Uterus (tissue), 4 donors: ENCODE measurements around the gene USH1G. TPM values are rescaled to one million over a fixed set of nuclear protein-coding genes. Genes with fewer than 3 reads are reported as not detected.

ENCODE experiments used
- DNase-seq, 2 donors: peaks; one replicate each; pipeline ENCODE4 v3.0.0-alpha.2; 2019 to 2020
- H3K27ac ChIP-seq, 2 donors: fragments of 200-600 bp; sonication (generic); 1 replicate in 1 of 2; 2 replicates in 1 of 2; pipeline ENCODE4 v1.5.1; 2016 to 2018
- H3K27me3 ChIP-seq, 2 donors: fragments of 200-600 bp; sonication (generic); one replicate each; pipeline ENCODE4 v1.5.1; 2018 to 2019; ENCODE audit warnings: control low read depth in 1 of 2
- H3K36me3 ChIP-seq, 2 donors: fragments of 200-600 bp; sonication (generic); one replicate each; pipeline ENCODE4 v1.5.1; 2019; ENCODE audit warnings: control low read depth in 1 of 2
- H3K4me1 ChIP-seq, 2 donors: fragments of 200-600 bp; sonication (generic); one replicate each; pipeline ENCODE4 v1.5.1; 2018 to 2019; ENCODE audit warnings: control low read depth in 1 of 2
- H3K4me3 ChIP-seq, 2 donors: fragments of 200-600 bp; sonication (generic); 1 replicate in 1 of 2; 2 replicates in 1 of 2; pipeline ENCODE4 v1.5.1; 2018 to 2019; ENCODE audit warnings: mild to moderate bottlenecking in 1 of 2
- H3K9me3 ChIP-seq, 2 donors: fragments of 200-600 bp; sonication (generic); one replicate each; pipeline ENCODE4 v1.5.1; 2019; ENCODE audit warnings: control low read depth in 1 of 2
- POLR2A ChIP-seq, 2 donors: fragments of 450-650 bp; IDR thresholded peaks; one replicate each; pipeline ENCODE4 v1.6.1; 2016; ENCODE audit warnings: antibody characterized with exemption in 2 of 2, mild to moderate bottlenecking in 1 of 2, moderate library complexity in 1 of 2
- intact Hi-C: fragments of 100-400 bp; cut with DNase I; formaldehyde crosslinking; loops from one replicate; pipeline ENCODE4 v1.15.1; 2023; ENCODE audit warnings: low total_unique reads
- total RNA-seq, 4 donors: library from RNA; depleted of rRNA in 3 of 4; stranded (reverse); fragments of >200 nt in 3 of 4; gene quantifications; one replicate each; pipeline versions ENCODE4 v1.1.0 to v1.2.4, GENCODE V29; 2014 to 2023
- TF ChIP-seq, protein P1 (sequence below), 4 experiments: fragments of 200-600 bp in 2 of 4; fragments of 450-650 bp in 2 of 4; sonication (generic) in 2 of 4; IDR thresholded peaks; one replicate each; pipeline ENCODE4 v1.5.1; 2016 to 2019; ENCODE audit warnings: antibody characterized with exemption in 4 of 4, mild to moderate bottlenecking in 2 of 4, moderate library complexity in 1 of 4
- donor health status: DM: yes; HTN: yes; CAD: no.

Gene USH1G
- total RNA-seq, 4 donors from 2014 or later, result 1.5 to 6.1 TPM; not detected in 2

DNA sequence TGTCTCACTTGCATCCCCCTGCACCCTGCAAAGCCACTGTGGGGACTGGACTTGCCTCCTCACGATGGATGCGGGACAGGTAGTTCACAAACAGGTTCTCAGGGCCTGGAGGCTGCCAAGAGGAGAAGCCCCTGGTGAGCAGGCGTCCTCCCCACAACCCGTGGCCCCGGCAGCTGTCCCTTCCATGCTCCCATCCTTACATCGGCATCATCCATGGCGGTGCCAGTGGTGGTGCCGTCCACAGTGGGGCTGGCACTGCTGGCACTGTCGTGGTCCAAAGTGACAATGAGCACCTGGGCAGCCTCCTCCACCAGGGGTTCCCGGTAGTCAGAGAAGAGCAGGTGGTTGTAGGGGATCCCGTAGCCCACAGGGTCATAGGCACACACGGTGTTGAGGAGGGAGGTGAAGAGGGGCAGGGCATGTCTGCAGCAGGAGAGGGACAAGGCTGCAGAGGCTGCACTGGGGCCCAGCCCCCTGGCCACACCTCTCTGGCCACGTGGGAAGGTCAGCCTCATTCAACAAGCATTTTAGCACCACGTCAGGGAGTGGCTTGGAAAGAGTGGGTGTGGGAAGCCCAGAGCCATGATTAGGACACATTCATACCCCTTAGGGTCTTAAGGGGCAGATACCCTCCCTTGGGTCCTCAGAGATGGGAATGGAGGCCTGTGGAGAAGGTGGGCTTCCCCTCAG, 36.9 kb upstream of the USH1G start:
- TF ChIP-seq POLR2A (IDR thresholded peaks at IDR 0.05), result no peak
- TF ChIP-seq, protein P1, sequence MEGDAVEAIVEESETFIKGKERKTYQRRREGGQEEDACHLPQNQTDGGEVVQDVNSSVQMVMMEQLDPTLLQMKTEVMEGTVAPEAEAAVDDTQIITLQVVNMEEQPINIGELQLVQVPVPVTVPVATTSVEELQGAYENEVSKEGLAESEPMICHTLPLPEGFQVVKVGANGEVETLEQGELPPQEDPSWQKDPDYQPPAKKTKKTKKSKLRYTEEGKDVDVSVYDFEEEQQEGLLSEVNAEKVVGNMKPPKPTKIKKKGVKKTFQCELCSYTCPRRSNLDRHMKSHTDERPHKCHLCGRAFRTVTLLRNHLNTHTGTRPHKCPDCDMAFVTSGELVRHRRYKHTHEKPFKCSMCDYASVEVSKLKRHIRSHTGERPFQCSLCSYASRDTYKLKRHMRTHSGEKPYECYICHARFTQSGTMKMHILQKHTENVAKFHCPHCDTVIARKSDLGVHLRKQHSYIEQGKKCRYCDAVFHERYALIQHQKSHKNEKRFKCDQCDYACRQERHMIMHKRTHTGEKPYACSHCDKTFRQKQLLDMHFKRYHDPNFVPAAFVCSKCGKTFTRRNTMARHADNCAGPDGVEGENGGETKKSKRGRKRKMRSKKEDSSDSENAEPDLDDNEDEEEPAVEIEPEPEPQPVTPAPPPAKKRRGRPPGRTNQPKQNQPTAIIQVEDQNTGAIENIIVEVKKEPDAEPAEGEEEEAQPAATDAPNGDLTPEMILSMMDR (IDR thresholded peaks at IDR 0.05), result no peak
- no peaks in the 10 kb centered on the region for H3K36me3 ChIP-seq
- intact Hi-C loops, result loop anchor here (10.0 kb wide), 3 partner anchors 55 to 245 kb away; partner anchors contain the start of genes MRPL58, NHERF1 and NUP85
- no peaks in the 10 kb centered on the region for H3K27me3 ChIP-seq
- H3K27ac ChIP-seq, result no peak overlapping the region
- H3K4me3 ChIP-seq, result no peak overlapping the region
- no peaks in the 10 kb centered on the region for H3K9me3 ChIP-seq
- no peak for DNase-seq
- H3K4me1 ChIP-seq, result no peaks in the 10 kb centered on the region

- TF ChIP-seq, protein P1 (IDR thresholded peaks at IDR 0.05), result peak; percentile 83 to 94 (median 89)
- no peak for TF ChIP-seq POLR2A (IDR thresholded peaks at IDR 0.05)
- Histone ChIP-seq H3K9me3 (no peaks in the 10 kb centered on the region), H3K4me3 (no peak overlapping the region), H3K27me3 (no peaks in the 10 kb centered on the region), H3K36me3 (no peaks in the 10 kb centered on the region), H3K27ac (no peak overlapping the region), H3K4me1 (no peaks in the 10 kb centered on the region)
- intact Hi-C loops, result loop anchor here (10.0 kb wide), 1 partner anchor 213 kb away; the partner anchor contains the start of gene NHERF1
- peak; percentile 68 to 74 for DNase-seq
These were observed 35.1 kb upstream of the USH1G start for GRCh38 chr17:74957935-74958740.

DNA sequence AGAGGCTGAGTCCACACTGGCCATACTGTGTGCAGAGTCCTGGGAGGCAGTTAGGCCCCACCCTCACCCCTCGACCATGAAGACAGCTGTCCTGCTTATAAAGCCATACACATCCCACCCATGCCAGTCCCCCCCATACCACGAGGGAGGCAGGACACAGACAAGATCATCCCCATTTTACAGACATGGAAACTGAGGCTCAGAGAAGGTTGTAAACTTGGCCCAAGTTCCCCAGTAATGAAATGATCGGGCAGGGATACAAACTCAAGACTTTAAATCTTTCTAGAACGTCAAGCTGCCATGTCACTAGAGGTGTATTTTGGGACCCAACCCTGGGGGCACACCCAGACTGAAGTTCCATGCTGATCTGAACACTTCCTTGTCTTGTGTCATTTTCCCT, 33.0 kb upstream of the USH1G start:
- DNase-seq, result no peak
- Histone ChIP-seq H3K9me3 (no peaks in the 10 kb centered on the region), H3K4me3 (no peak overlapping the region), H3K27me3 (no peaks in the 10 kb centered on the region), H3K27ac (no peak overlapping the region), H3K36me3 (no peaks in the 10 kb centered on the region), H3K4me1 (no peaks in the 10 kb centered on the region)
- TF ChIP-seq, protein P1 (IDR thresholded peaks at IDR 0.05), result no peak
- TF ChIP-seq POLR2A (IDR thresholded peaks at IDR 0.05), result no peak
- intact Hi-C loops, result loop anchor here (10.0 kb wide), 1 partner anchor 211 kb away; the partner anchor contains the start of gene NHERF1

DNA sequence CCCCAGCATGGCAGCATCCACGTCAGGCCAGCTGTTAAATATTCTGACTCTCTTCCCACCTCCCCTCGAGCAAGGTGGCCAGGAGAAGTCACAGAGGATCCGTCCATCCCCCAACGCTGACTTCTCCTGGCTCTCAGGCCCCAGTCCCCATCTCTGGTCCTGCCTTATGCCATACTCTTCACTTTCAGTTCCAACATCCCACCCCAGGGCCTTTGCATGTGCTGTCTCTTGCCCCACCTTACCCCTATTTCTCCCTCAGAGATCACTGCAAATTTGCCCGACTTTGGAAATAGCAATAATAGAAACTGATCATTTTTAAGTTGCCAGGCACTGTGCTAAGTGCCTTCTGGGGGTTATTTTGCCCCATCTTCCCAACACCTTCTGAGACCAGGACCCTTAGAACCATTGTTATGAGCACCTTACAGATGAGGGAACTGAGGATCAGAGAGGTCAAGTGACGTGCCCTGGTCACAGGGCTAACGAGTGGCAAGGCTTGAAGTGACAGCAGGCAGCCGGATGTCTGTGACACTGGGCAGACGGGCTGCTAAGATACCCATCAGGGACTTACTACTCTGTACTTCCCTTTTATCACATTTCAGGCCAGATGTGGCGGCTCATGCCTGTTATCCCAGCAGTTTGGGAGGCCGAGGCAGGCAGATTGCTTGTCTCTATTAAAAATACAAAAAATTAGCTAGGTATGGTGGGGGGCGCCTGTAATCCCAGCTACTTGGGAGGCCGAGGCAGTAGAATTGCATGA, 31.8 kb upstream of the USH1G start:
- no peak for DNase-seq
- H3K9me3 ChIP-seq, result no peaks in the 10 kb centered on the region
- no peaks in the 10 kb centered on the region for H3K27me3 ChIP-seq
- H3K36me3 ChIP-seq, result no peaks in the 10 kb centered on the region
- TF ChIP-seq, protein P1 (IDR thresholded peaks at IDR 0.05), result no peak
- no peak overlapping the region for H3K4me3 ChIP-seq
- intact Hi-C loops, result loop anchor here (10.0 kb wide), 1 partner anchor 210 kb away; the partner anchor contains the start of gene NHERF1
- H3K27ac ChIP-seq, result no peak overlapping the region
- no peaks in the 10 kb centered on the region for H3K4me1 ChIP-seq
